Stimulated activated CD4-positive, alpha-beta T cell treated with anti-CD3 and anti-CD28 coated beads, Interleukin-1b, Interleukin-23, amount 100 ng/mL, for 4 hours (primary cell): Measurements from ENCODE around the gene LPAR2.

Experiments used
- DNase-seq, 2 donors: peaks; one replicate each; pipeline ENCODE4 v3.0.0-alpha.2; 2020; ENCODE audit warnings: low read depth in 2 of 2

The LPAR2 gene

DNA sequence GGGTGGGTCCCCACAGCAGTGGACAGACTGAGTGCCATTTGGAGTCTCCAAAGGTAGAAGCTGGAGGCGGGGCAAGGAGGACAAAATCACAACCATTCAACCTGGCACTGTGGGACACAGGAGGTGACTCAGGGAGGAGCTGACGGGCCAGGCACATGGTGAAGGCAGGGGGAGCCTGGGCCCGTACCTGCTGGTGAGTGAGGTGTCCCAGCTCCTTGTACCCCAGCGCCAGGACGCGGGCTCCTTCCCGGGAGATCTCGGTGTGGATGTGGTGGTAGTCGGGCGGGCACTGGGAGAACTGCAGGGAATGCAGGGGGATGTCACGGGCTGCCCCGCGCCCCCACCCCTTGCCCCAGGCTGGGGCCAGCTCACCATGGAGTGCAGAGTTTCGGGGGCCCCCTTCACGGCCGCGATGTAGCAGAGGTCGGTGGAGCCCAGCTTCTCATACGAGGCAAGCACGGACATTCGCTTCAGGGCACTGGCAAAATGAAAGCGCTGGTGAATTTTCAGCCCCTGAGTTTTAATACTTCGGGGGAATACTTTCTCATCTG lies 25.7 kb upstream of the LPAR2 start:
- DNase-seq: no peak

DNA sequence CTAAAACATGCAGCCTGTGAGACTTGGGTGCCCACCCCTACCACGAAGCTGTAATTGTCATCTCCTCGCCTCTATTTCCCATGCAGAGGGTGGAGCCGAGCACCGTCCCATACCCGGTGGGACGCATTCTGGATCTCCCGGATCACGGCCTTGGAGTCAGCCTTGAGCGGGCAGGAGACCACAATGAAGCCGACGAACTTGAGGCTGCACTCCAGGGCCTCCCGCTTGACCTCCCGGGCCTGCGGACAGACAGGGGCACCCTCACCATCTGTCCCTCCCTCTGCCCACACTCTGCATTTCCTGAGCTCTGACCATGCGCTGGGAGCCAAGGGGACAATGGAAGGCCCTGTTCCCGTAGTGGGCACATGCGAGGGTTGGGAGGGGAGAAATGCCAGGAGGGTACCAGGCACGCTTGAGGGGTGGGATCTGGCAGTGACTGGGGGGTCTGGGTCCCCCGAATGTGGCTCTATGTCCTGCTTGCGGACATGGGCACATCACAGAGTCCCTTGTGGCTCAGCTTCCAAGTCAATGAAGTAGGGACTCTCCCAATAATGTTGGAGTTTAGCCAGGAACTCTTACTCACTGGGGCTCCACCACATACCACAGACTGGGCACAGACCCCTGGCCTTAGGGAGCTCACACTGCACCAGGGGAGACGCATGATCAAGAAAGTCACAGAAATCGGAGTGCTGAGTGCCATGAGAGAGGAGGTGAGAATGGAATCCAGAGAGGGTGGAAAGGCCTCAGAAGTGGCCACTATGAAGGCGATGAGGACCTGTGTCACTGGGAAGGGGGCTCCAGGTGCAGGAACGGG lies 24.7 kb upstream of the LPAR2 start:
- DNase-seq: no peak

- no peak for DNase-seq
Observed at GRCh38 chr19:19651076-19651475, 23.1 kb upstream of the LPAR2 start.

DNA sequence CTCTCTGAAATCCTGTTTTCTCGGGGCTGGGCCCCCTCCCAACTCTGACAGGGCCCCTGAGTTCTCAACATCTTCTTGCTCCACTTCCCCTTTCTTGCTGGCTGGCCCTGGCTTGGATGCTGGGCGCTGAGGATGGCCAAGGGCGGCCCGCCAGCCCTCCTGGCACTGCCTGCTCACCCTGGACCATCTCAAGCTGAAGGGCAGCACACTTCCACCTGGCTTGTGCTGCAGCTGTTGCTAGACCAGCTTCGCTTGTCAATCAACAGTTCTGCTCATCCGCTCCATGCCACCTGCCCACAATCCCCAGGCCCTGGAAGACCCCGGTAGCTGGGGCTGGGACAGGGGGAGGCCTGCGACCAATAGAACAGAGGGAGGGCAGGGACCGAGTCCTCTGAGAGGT lies 22.3 kb upstream of the LPAR2 start:
- no peak for DNase-seq

DNA sequence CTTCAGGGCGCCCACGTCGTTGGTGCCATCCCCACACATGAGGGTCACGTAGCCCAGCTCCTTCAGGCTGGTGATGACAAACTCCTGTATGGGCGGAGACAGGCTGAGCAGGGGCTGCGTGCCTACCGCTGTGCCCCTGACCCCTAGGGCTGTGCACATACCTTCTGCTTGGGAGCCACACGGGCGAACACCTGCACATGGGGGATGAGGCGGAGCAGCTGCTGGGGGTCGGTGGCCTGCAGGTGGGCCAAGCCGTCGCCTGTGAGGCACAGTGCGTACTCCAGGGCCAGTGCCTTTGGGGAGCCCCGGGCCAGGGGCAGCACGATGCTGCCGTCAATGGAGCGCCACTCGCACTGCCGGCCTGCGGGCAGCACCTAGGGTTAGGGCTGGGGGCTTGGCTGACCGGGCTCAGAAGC lies 21.6 kb upstream of the LPAR2 start:
- DNase-seq: no peak

DNA sequence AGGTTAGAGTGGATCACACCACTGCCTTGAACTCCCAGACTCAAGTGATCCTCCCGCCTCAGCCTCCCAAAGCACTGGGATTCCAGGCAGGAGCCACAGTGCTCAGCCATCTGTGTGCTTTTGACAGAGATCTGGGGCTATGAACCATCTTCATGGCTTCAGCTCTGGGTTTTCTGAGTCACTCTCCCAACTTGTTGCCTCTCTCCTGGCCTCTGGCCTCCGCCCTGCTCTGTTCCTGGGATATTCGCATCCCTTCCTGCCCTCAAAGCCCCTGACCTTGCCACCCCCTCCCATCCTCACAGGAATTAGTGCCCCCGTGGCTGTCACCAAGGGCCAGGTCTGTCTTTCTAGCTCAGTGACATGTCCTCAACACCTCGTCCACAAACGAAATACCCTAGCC lies 21.1 kb upstream of the LPAR2 start:
- DNase-seq: no peak

DNA sequence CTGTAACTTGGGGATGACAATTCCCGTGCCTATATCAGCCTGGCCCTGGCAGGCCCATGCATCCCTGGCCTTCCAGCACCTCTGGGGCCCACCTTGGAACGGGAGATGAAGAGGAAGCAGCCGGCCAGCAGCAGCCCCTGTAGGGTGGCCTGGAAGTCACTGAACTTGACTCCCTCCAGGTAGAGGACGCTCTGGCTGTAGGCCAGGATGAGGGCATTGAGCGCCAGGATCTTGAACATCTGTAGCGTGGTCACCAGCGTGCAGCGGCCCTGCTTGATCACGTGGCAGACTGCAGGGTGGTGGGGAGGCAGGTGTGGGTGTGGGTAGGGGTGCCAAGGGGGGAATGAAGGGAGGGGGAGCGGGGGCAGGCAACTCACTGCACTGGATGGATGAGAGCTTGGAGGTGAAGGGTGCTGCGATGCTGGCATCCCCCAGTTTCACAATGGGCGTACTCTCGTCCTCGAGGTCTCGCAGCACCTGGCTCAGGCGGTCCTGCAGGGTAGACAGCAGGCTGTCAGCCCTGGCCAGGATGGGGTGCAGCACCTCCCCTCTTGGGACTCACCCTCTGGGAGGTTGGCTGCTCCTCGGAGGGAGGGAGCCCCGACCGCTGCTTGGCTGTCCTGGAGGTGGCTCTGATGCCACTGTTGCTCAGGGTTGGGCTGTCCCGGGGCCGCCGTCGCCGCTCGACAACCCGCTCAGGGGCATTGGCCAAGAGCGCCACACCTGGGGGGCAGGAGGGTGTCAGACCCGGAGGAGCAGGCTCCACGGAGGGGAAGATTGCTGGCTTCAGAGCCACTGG lies 19.2 kb upstream of the LPAR2 start:
- DNase-seq: no peak

DNA sequence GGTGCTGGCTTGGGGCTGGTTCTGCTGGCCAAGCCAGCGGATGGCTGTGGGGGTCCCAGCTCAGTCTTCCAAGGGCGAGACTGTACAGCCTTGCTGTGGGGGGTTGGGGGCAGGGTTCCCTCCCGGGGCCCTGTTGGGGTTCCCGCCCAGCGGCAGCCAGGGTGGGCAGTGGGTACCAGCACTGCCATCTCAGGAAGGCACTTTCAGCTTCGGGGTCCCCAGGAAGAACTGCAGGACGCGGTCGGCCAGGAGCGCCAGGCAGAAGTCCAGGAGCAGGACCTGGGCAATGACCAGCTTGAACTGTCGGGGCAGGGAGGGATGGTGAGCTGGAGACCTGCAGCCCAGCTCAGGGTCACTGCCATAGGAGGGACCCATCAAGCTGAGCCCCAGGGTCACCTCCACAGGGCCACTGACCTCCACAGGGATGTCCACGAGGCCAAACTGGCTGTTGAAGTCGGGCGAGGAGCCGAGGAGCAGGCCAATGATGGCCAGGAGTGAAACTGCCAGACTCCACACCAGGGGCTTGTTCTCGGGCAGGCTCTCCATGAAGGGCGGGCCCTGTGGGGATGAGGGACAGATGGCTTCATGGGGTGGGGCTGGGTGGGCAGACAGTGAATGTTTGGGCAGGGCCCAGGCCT lies 17.3 kb upstream of the LPAR2 start:
- DNase-seq: no peak

DNA sequence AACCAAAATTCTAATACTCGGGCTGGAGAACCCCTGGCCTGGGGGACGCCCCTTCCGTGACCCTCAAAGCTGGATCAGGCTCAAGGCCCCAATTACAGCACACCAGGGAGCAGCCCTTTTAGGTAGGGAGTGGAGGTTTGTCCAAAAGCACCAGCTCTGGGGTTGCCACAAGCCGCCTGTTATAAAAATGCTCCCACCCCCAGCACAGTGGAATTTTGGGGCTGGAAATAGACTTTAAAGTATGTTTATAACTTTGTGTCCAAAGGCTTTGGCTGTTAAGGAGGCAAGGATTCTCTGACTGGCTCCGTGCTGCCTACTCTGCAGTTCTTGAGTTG lies 16.0 kb upstream of the LPAR2 start:
- DNase-seq: no peak

DNA sequence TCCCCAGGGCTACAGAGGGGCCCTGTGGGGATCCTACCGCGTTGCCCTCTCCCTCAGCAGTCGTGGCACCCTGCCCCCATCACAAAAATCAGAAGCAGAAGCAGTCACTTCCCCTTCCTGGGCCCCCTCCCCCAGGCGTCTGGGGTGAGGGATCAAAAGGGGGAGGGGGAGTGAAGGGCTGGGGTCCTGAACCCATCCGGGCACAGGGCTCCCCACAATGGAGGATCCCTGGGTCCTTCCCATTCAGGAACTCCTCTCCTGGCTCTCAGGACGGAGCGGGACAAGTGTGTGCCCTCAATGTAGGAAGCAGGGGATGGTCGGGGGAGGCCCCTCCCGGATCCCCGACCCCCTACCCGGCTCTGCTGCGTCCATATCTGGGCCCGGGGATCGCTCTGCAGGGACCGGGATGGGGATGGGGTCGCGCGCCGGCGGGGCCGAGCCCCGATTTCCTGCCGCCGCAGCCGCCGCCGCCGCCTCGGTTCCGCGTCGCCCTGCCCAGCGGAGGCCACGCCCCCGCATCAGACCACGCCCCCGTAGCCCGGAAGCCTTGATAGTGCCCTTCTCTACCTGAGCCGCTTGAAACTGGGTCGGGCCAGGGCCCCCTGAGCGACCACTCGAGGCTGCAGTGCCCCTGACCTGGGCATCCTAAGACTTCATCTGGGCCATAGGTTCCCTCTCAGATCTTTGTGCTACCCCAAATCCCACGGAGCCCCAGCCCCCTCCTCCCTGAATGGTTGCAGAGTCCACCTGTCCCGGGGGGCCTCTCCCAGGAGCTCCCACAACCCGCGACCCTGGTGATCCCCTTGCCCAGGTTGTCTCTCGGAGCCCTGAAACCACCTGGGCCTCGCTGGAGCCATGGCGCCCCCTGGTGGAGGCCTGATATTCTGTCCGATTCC lies 15.4 kb upstream of the LPAR2 start, which contains the start of gene GMIP:
TSS of gene GMIP (minus strand) at position 500 of the 896 bp plus-strand sequence. CDS start at position 372, 128 bp downstream.
- DNase-seq: peak; percentile 84

GRCh38 chr19:19642506-19643157 lies 14.6 kb upstream of the LPAR2 start:
- peak; percentile 39 for DNase-seq

GRCh38 chr19:19637523-19638251 lies 9.7 kb upstream of the LPAR2 start:
- DNase-seq: no peak

DNA sequence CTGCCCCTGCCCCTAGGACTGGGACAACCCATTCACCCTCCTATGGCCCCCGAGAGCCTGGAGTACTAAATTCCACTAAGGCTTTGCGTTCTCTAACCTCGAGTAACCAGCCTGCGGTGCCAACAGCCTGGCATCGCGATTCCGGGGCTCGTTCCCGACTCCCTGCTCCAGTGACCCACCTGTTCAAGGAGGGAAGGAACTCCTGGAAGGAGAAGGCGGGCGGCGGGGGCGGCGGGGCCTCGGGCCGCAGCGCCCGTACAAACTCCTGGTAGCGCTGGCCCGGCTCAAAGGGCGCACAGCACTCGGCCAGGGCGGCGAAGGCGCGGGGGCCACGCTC lies 9.1 kb upstream of the LPAR2 start:
- no peak for DNase-seq

- no peak for DNase-seq
Observed at GRCh38 chr19:19636573-19637185, 8.7 kb upstream of the LPAR2 start.

GRCh38 chr19:19635313-19635702 lies 7.3 kb upstream of the LPAR2 start:
- no peak for DNase-seq

GRCh38 chr19:19634516-19635312 lies 6.7 kb upstream of the LPAR2 start:
- DNase-seq: no peak

- DNase-seq: no peak
Observed at GRCh38 chr19:19633711-19634515, 5.9 kb upstream of the LPAR2 start.

GRCh38 chr19:19632661-19633060 lies 4.6 kb upstream of the LPAR2 start:
- no peak for DNase-seq
